IMR-90 (cell line): Measurements from ENCODE around the gene GABPA. TPM values are rescaled to one million over a fixed set of nuclear protein-coding genes. Genes with fewer than 3 reads are reported as not detected.
A peak's percentile ranks its signal among the peaks of the same experiment; 100 is the strongest.

Experiments used
- ATAC-seq: fragments of 200-7000 bp; cut with Tn5 transposase; 2 replicates; pipeline ENCODE4 v1.9.1; 2020; ENCODE audit warnings: low read depth, mild to moderate bottlenecking, moderate library complexity
- BruUV-seq: library from RNA; stranded (reverse); fragments of 400-500 nt; replicated peaks from 2 replicates; lab custom pipeline; 2021; lab: Mats Ljungman, UMichigan
- CTCF ChIA-PET: fragments of 300-600 bp; formaldehyde crosslinking; extraction: SDS; loops from one replicate; lab custom pipeline; 2021; ENCODE audit warnings: antibody characterized with exemption; lab: Yijun Ruan, JAX
- POLR2A ChIA-PET: fragments of 300-600 bp; sonication (Branson Sonifier 250); formaldehyde crosslinking; loops from one replicate; lab custom pipeline; 2022; ENCODE audit warnings: antibody characterized with exemption; ENCODE audit not compliant: unreplicated experiment; lab: Charles Lee
- DNase-seq: peaks from one replicate; pipeline ENCODE4 v3.0.0; 2013
- H2AFZ ChIP-seq: replicated peaks from 2 replicates; pipeline ENCODE3; 2013; ENCODE audit warnings: low read length, mild to moderate bottlenecking; ENCODE audit not compliant: poor library complexity
- H2AK5ac ChIP-seq: 2 replicates; pipeline ENCODE4 v1.6.1; 2013; ENCODE audit warnings: low read depth, low read length, inconsistent platforms
- H2AK9ac ChIP-seq: replicated peaks from 2 replicates; pipeline ENCODE3; 2013; ENCODE audit warnings: mild to moderate bottlenecking, low read depth, low read length, moderate library complexity; ENCODE audit not compliant: poor library complexity
- H2BK120ac ChIP-seq: 2 replicates; pipeline ENCODE4 v1.6.1; 2013; ENCODE audit warnings: low read depth, low read length, inconsistent platforms
- H2BK15ac ChIP-seq: 3 replicates; pipeline ENCODE4 v1.6.1; 2013; ENCODE audit warnings: low read depth, low read length, inconsistent platforms
- H2BK20ac ChIP-seq: 2 replicates; pipeline ENCODE4 v1.6.1; 2013; ENCODE audit warnings: low read depth, mild to moderate bottlenecking, inconsistent platforms, low read length, moderate library complexity
- H2BK5ac ChIP-seq: 2 replicates; pipeline ENCODE4 v1.6.1; 2013; ENCODE audit warnings: mild to moderate bottlenecking, low read depth, low read length, inconsistent platforms; ENCODE audit not compliant: poor library complexity, severe bottlenecking
- H3K14ac ChIP-seq: replicated peaks from 2 replicates; pipeline ENCODE4 v1.6.1; 2013; ENCODE audit warnings: low read depth, low read length, inconsistent platforms
- H3K18ac ChIP-seq: 2 replicates; pipeline ENCODE4 v1.6.1; 2013; ENCODE audit warnings: low read depth, low read length, control low read depth
- H3K23ac ChIP-seq: 2 replicates; pipeline ENCODE4 v1.6.1; 2013; ENCODE audit warnings: low read depth, low read length, inconsistent platforms
- H3K27ac ChIP-seq: 2 replicates; pipeline ENCODE4 v1.5.1; 2013; ENCODE audit warnings: mild to moderate bottlenecking, control low read depth, low read length; ENCODE audit not compliant: insufficient read depth
- H3K27me3 ChIP-seq: 2 replicates; pipeline ENCODE4 v1.6.1; 2013; ENCODE audit warnings: low read length; ENCODE audit not compliant: control insufficient read depth, insufficient read depth
- H3K36me3 ChIP-seq: 2 replicates; pipeline ENCODE4 v1.6.1; 2013; ENCODE audit warnings: low read length, mixed read lengths; ENCODE audit not compliant: control insufficient read depth, insufficient read depth
- H3K4ac ChIP-seq: 2 replicates; pipeline ENCODE4 v1.6.1; 2013; ENCODE audit warnings: low read depth, low read length, inconsistent platforms
- H3K4me1 ChIP-seq: 2 replicates; pipeline ENCODE4 v1.6.1; 2013; ENCODE audit warnings: low read length, mixed read lengths; ENCODE audit not compliant: control insufficient read depth, insufficient read depth
- H3K4me2 ChIP-seq: 2 replicates; pipeline ENCODE4 v1.6.1; 2013; ENCODE audit warnings: low read depth, mild to moderate bottlenecking, control low read depth, low read length, moderate library complexity
- H3K4me3 ChIP-seq: 2 replicates; pipeline ENCODE4 v1.5.1; 2013; ENCODE audit warnings: low read depth, mild to moderate bottlenecking, control low read depth, low read length, moderate library complexity; ENCODE audit not compliant: insufficient read depth
- H3K56ac ChIP-seq: 2 replicates; pipeline ENCODE4 v1.6.1; 2013; ENCODE audit warnings: low read length, inconsistent platforms; ENCODE audit not compliant: insufficient read depth; ENCODE audit errors: extremely low read depth
- H3K79me1 ChIP-seq, 2 experiments: 2 replicates each; pipeline ENCODE4 v1.6.1; 2013; ENCODE audit warnings: low read length in 2 of 2, inconsistent platforms in 1 of 2, low read depth in 1 of 2
- H3K9ac ChIP-seq: 2 replicates; pipeline ENCODE4 v1.6.1; 2013; ENCODE audit warnings: low read depth, low read length, control low read depth
- H3K9me1 ChIP-seq: 2 replicates; pipeline ENCODE4 v1.6.1; 2013; ENCODE audit warnings: low read length, inconsistent platforms; ENCODE audit not compliant: insufficient read depth
- H3K9me3 ChIP-seq: 2 replicates; pipeline ENCODE4 v1.6.1; 2013; ENCODE audit warnings: low read length; ENCODE audit not compliant: control insufficient read depth, insufficient read depth
- H4K20me1 ChIP-seq: 2 replicates; pipeline ENCODE4 v1.6.1; 2013; ENCODE audit warnings: low read length, inconsistent platforms; ENCODE audit not compliant: insufficient read depth
- H4K5ac ChIP-seq: 2 replicates; pipeline ENCODE4 v1.6.1; 2013; ENCODE audit warnings: mild to moderate bottlenecking, low read depth, low read length, control low read depth
- H4K8ac ChIP-seq, 2 experiments: 2 replicates each; pipeline ENCODE4 v1.6.1; 2013; ENCODE audit warnings: low read depth in 2 of 2, low read length in 2 of 2, control low read depth in 1 of 2, inconsistent platforms in 1 of 2
- H4K91ac ChIP-seq: 2 replicates; pipeline ENCODE4 v1.6.1; 2013; ENCODE audit warnings: low read depth, low read length, inconsistent platforms; ENCODE audit not compliant: insufficient read depth
- CHD1 ChIP-seq: IDR thresholded peaks from 2 replicates; pipeline ENCODE4 v1.6.1; 2012; ENCODE audit warnings: low read depth, low read length, improper control_type of control experiment
- NFE2L2 ChIP-seq: fragments of 150-350 bp; IDR thresholded peaks from 2 replicates; pipeline ENCODE4 v1.6.1; 2016; ENCODE audit warnings: low read depth, mild to moderate bottlenecking, low read length
- RAD21 ChIP-seq: IDR thresholded peaks from 2 replicates; pipeline ENCODE4 v1.6.1; 2012; ENCODE audit warnings: low read length, improper control_type of control experiment
- WGBS, 2 experiments: methylation state at CpG; one replicate each; pipeline versions ENCODE4 v1.1.5 to v1.1.7; 2013; ENCODE audit warnings: missing lambda C conversion rate in 2 of 2; ENCODE audit not compliant: insufficient read length in 1 of 2; ENCODE audit errors: extremely low coverage in 2 of 2; 5-methylcytosine and 5-hydroxymethylcytosine counted together
- dilution Hi-C: fragments of 300-500 bp; cut with HindIII; formaldehyde crosslinking; loops from one replicate; pipeline ENCODE4 v1.14.3; 2018; ENCODE audit warnings: low sequenced_read_pairs; ENCODE audit not compliant: unreplicated experiment
- in situ Hi-C: fragments of 300-500 bp; cut with MboI; formaldehyde crosslinking; loops from 3 replicates; pipeline ENCODE4 v1.14.3; 2019; ENCODE audit warnings: low sequenced_read_pairs, inconsistent platforms, mixed read lengths
- intact Hi-C: fragments of 100-400 bp; cut with micrococcal nuclease; formaldehyde crosslinking; loops from 2 replicates; pipeline ENCODE4 v1.10.0; 2022
- polyA plus RNA-seq, 3 experiments: library from polyadenylated mRNA; depleted of rRNA; stranded (reverse); fragments of >200 nt; gene quantifications; 2 replicates each; pipeline ENCODE4 v1.2.3, GENCODE V29; 2012; ENCODE audit warnings: low replicate concordance in 1 of 3
- total RNA-seq: library from RNA; depleted of rRNA; stranded (reverse); fragments of >200 nt; gene quantifications from 2 replicates; pipeline ENCODE4 v1.2.3, GENCODE V29; 2012

GABPA gene
- total and polyA plus RNA-seq, 2 of the 4 experiments (the other 2 are of a cell fraction): 9.0 to 17.0 TPM

DNA sequence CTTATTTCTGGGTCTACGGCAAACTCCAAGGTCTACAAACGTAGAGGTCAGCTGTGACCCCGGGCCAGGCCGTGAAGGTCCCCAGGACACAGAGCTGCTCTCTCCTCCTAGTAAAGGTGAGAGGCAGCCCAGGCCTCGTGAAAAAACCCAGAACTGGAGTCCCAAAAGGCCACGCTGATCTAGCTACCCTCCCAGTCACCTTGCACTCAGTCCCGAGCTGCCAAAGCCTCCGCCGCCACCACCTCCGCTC lies 193 bp upstream of the GABPA start:
- ChIA-PET POLR2A (no interaction called here), CTCF (interaction anchor here (1.0 kb wide), 1 partner anchor 126 kb away, joined by 3 read pairs; no protein-coding TSS in a partner anchor)

More for the DNA sequence above, 193 bp upstream of the GABPA start:
- H3K23ac ChIP-seq: peak overlapping the region; percentile 77; the same call in 1 of the 2 replicates
- H4K8ac ChIP-seq: peak overlapping the region; percentile 45 to 82; a peak in 3 of 4 replicates
- H4K5ac ChIP-seq: peak overlapping the region; percentile 49; the same call in 1 of the 2 replicates
- intact Hi-C loops: loop anchor here (1.0 kb wide), 1 partner anchor 127 kb away; the partner anchor contains the start of gene MRPL39
- peak overlapping the region; percentile 100 for H2AFZ ChIP-seq
- H3K14ac ChIP-seq: peak overlapping the region; percentile 80
- peak overlapping the region; percentile 53 for H3K4me3 ChIP-seq
- peak overlapping the region; percentile 93 for H3K9ac ChIP-seq
- H3K9me3 ChIP-seq: no peaks in the 10 kb centered on the region
- no peaks in the 10 kb centered on the region for H3K9me1 ChIP-seq
- no peak overlapping the region for H4K91ac ChIP-seq
- TF ChIP-seq RAD21 (no peak), CHD1 (no peak), NFE2L2 (no peak)
- peak overlapping the region; percentile 59 for H2BK5ac ChIP-seq
- in situ Hi-C loops: no loop called here
- no peak overlapping the region for H3K18ac ChIP-seq
- dilution Hi-C loops: no loop called here
- H3K36me3 ChIP-seq: peaks cover 7% of the 10 kb centered on the region
- ATAC-seq: no peak
- no peak overlapping the region for H2BK120ac ChIP-seq
- H3K56ac ChIP-seq: no peak overlapping the region; the same call in 1 of the 2 replicates
- BruUV-seq: no TSS peak
- H3K4me2 ChIP-seq: peak overlapping the region; percentile 31
- no peaks in the 10 kb centered on the region for H3K4me1 ChIP-seq
- no peak overlapping the region; the same call in 1 of the 2 replicates for H2AK5ac ChIP-seq
- WGBS, 2 experiments: no CpG with 5 or more reads among the region's 10 CpGs
- peaks cover 10 to 41% of the 10 kb centered on the region in 2 experiments for H3K79me1 ChIP-seq
- H2BK20ac ChIP-seq: no peak overlapping the region
- peaks cover 12% of the 10 kb centered on the region for H4K20me1 ChIP-seq
- no peak for DNase-seq
- peak overlapping the region; percentile 96 for H3K27ac ChIP-seq
- H2BK15ac ChIP-seq: no peak overlapping the region
- peak overlapping the region; percentile 78 for H3K4ac ChIP-seq
- H3K27me3 ChIP-seq: no peaks in the 10 kb centered on the region
- H2AK9ac ChIP-seq: peak overlapping the region; percentile 99
